Hematopoietic multipotent progenitor cell treated with erythropoietin and hydrocortisone succinate and interleukin-3 and kit ligand, for 6 days (in vitro differentiated cells): ENCODE measurements around the gene MARK1.
"Not testable (repeated sequence)": the region's sequence is repeated elsewhere in the genome, so short reads cannot be mapped to it uniquely, and the experiment has no call there.

Experiments used
- DNase-seq: peaks from one replicate; pipeline ENCODE4 v3.0.0-alpha.2; 2015

MARK1 gene

DNA sequence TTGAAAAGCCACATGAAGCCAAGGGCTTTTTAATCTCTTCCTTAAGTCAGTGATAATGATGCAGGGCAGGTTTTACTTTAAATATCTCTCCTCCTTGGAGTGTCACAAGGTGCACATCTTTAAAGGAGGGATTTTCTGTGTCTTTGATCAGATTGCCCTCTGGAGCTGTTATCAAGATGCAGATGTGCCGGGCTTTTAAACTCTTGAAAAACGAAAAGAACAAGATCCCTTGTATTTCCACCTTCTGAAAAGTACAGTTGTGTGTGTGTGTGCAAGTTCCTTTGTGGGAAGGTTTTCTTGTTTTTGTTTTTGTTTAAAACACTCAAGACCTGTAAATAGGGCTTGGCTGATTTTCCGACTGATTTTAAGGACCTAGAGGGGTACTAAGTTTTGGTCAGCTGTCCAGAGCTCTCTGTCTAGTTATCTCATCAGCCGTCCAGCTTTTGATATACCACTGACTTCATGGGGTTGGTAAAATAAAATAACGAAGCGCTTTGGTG lies 1.6 kb downstream of the MARK1 start:
- no peak for DNase-seq

DNA sequence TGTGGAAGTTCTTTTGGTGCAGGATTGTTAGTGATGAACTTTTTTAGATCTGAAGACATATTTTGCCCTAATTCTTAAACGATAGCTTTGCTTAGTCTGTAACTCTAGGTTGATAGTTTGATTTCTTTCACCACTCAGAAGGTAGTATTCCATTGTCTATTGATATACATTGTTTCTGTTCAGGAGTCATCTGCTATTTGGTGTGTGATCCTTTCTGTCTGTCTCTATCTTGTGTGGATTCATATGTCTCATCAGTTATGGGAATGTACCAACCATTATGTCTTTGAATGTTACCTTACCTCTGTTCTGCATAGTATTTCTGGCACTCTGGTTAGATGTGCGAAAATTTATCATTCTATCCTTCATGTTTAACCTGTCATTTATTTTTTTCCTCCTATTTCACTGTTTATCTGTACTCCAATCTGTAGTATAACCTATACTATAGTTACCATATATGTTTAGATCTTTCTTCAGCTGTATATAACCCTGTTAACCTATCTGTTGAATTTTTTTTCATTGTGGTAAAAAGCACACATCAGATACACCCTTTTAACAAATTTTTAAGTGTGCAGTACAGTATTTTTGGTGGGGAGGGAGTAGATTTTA lies 5.7 kb downstream of the MARK1 start:
- no peak for DNase-seq

DNA sequence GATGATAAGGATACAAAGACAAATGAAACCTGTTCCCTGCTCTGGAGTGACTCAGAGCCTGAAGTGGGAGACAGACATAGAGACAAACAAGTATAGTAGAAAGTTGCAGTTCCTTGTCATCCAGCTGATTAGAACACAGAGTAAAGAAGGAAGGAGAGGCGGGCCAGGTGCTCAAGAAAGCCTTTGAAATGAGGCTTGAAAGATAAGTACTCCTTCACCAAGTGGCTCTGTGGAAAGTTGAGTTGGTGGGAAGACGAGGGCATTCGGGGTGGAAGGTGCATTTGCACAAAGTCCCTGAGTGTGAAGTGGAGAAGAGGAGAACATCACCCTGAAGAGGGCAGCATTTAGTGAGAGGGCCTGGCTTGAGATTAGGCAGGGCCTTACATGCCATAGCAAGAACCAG lies 17.0 kb downstream of the MARK1 start:
- DNase-seq: peak; percentile 24

DNA sequence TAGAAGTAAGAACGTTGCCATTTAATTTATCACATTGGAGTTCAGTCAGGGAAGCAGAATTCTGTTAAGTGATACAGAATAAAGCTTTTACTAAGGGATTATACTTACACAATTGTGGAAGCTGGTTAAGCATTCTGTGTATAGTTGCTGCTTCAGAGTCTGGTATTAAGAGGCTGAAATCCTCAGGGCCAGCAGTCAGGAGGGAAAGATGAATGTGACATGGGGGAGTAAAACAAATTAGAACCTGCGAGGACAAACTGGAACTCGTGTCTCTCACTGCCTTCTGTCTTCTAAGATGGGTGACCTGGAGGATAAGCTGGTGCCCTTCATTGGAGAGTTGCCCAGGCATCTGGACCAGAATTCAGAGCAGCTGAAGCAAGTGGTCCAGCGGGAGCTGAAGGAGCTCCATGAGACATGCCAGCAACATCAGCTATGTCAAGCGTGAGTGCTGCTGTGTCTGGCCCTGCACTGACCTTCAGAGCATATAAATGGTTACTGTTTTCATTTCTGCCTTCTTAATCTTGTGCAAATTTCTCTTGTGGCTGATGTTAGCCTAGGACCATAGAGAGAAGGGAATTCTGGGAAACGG lies 23.0 kb downstream of the MARK1 start:
- DNase-seq: no peak

- no peak for DNase-seq
These were observed 23.8 kb downstream of the MARK1 start for GRCh38 chr1:220551718-220552117.

GRCh38 chr1:220552672-220553260 lies 24.8 kb downstream of the MARK1 start:
- DNase-seq: no peak

DNA sequence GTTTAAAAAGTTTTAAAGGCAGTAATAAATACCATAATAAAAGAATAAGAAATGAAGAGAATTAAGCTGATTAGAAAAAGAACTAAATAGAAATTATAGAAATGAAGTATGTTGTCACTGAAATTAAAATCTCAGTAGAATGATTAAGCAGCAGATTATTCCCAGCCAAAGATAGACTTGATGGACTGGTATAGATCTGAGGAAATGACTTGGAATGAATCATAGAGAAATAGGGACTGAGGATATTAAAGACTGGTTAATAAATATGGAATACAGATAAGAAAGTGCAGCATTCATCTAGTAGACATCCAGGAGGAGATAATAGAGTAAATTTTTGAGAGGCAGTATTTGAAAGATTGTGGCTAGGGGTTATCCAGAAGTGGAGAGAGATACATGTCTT lies 28.7 kb downstream of the MARK1 start:
- no peak for DNase-seq

DNA sequence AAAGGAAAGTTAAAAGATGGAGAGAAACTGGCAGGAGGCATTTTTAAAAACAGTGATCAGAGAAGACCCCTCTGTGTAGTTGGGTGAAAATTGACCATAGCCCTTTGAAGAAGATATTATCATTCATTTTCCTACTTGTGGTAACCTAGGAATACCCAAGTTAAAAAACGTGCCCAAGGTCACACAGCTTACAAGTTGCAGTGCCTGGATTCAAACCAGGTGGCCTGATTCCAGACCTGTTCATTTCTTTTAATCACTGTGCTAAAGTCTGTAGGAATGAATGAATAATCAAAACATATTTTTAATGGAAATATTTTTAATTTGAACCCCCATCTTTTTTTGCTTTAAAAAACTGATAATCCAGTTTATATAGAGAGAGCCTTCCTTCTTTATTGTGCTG lies 35.6 kb downstream of the MARK1 start:
- no peak for DNase-seq

DNA sequence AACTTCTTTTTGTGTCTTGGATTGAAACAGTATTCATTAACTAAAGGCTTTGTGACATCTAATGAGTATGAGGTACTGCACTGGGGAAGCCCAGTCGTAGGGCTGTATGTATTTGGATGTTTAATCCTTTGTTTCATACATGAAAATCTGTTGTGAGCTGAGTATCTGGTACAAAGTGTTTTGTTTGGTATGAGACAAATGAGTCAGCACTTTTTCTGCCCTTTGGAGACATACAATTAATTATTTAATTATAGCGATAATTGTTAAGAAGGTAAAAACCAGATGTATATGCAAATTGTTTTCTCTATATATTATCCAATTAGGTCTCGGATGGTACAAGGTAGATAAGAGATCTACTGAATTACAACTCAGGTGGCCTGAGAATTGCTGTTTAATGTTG lies 36.3 kb downstream of the MARK1 start:
- no peak for DNase-seq

GRCh38 chr1:220565670-220566069 lies 37.7 kb downstream of the MARK1 start:
- no peak for DNase-seq

- no peak for DNase-seq
These were observed 38.9 kb downstream of the MARK1 start for GRCh38 chr1:220566869-220567268.

DNA sequence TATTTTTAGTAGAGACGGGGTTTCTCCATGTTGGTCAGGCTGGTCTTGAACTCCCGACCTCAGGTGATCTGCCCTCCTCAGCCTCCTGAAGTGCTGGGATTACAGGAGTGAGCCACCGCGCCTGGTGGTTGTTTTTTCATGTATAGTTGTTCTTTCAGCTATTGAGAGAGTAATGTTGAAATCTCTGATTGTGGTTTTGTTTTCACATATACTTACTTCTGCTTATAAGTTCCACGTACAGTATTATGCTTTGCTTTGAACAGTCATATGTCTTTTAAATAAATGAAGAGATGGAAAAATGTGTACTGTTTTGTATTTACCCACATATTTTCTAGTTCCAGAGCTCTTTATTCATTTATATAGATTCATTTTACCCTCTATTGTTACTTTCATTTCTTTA lies 44.5 kb downstream of the MARK1 start:
- peak; percentile 12 for DNase-seq

DNA sequence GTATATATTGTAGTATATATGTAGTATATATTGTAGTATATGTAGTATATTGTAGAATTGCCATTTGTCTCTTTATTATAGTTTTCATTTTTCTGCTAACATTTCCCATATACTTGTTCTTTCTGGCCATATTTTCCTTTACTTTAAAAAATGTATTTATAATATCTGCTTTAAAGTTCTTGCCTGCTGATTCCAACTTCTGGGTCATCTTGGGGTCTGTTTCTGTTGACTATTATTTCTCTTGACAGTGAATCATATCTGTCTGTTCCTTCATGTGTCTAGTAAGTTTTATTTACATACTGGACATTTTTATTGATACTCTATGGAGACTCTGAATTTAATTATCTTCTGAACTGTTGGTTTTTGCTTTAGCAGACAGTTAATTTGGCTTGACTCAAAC lies 45.9 kb downstream of the MARK1 start:
- DNase-seq: no peak

- DNase-seq: no peak
These were observed 48.0 kb downstream of the MARK1 start for GRCh38 chr1:220575718-220576497.

DNA sequence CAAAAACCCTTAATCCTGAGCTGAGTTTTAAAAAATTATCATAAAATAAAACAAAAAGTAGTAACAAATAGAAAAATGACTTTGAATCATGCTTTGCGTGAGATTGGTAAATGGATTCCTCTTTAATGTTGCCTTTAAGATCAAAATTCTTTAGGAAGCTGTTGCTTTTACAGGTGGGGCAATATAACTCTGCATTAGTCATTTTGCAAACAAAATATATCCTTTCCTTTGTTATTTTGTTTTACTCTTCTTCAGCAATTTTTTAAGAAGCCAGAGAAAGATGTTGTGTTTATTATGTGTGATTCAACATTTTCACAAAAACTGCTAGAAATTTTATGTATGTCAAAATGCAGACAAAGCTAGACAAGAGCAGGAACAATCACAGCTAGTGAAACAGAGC lies 50.0 kb downstream of the MARK1 start:
- no peak for DNase-seq

DNA sequence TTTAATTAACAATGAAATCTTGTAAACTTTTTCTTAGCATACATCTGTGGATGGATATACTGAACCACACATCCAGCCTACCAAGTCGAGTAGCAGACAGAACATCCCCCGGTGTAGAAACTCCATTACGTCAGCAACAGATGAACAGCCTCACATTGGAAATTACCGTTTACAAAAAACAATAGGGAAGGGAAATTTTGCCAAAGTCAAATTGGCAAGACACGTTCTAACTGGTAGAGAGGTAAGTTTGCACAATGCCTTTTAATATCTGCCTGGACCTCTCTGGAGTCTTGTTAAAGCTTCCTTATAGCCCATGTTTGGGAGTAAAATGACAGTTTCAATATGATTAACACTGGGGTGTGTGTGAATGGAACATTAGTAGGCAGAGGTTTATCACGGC lies 51.4 kb downstream of the MARK1 start:
- DNase-seq: no peak

DNA sequence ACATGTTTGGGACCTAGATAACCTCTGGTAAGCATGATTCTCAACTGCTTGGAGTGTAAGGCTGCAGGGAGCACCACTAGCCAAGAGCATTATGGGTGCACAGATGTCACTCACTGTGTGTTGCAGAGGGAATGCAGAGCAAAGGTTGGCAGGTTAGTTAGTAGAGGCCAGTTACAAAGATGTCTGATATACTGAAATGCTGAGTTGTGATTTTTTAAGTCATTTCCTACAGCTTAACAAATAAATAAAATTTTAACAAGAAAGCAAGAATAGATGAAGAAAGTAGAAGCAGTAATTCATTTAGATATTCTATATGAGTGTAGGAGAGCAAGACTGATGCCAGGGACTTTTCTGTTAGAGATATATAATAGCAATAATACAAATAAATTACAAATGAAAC lies 64.8 kb downstream of the MARK1 start:
- no peak for DNase-seq

- DNase-seq: no peak
These were observed 66.4 kb downstream of the MARK1 start for GRCh38 chr1:220594356-220594755.

DNA sequence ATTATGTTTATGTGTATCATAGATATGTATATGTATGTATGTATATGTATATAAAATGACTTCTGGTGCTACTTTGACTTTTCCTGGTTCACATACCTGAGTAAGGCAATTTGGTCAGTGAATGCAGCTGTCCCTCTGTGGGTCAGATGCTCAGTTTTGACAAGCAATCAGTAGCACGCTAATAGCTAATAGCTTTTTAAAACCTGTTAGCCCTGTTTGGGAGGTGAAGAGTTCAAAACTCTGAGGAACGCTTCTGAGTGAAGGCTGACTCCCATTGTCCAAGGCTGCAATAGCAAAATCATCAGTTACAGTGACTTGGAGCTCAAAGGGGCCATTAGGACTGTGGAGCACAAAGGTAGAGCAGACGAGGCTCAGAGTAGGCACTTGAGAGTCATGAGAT lies 67.2 kb downstream of the MARK1 start:
- no peak for DNase-seq

GRCh38 chr1:220604926-220605325 lies 77.0 kb downstream of the MARK1 start:
- DNase-seq: no peak

DNA sequence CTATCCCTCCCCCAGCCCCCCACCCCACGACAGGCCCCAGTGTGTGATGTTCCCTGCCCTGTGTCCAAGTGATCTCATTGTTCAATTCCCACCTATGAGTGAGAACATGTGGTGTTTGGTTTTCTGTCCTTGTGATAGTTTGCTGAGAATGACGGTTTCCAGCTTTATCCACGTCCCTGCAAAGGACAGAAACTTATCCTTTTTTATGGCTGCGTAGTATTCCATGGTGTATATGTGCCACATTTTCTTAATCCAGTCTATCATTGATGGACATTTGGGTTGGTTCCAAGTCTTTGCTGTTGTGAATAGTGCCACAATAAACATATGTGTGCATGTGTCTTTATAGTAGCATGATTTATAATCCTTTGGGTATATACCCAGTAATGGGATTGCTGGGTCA lies 77.7 kb downstream of the MARK1 start:
- DNase-seq: not testable (repeated sequence)

GRCh38 chr1:220611100-220611499 lies 83.2 kb downstream of the MARK1 start:
- DNase-seq: not testable (repeated sequence)

DNA sequence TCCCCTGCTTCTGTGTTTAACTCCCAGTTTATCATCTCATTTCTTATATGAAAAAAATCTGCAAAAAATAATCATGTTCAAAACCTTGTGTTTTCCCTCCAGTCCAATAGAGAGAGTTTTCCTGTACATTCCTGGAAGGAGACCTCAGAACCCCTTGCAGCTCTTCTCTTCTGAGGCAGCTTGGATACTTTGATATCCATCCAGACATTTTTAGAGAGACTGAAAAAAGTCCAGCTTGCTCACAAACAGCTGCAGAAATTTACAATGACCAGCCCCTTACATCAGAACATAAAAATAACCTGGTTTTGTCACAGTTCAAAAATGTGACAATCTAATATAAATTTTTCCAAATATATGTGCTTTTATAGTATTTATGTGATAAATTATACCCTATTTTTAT lies 88.9 kb downstream of the MARK1 start:
- DNase-seq: no peak

- no peak for DNase-seq
These were observed 100.5 kb downstream of the MARK1 start for GRCh38 chr1:220628431-220628830.
